B cell (primary cell): ENCODE data around the gene PDPR. TPM values are rescaled to one million over a fixed set of nuclear protein-coding genes. Genes with fewer than 3 reads are reported as not detected.

Source experiments
- ATAC-seq: fragments of 200-7000 bp; cut with Tn5 transposase; one replicate; pipeline ENCODE4 v1.10.0; 2021; ENCODE audit warnings: low read depth, mild to moderate bottlenecking, moderate number of reproducible peaks, moderate library complexity
- CTCF ChIA-PET: fragments of 350-600 bp; sonication (Branson Sonifier 250); formaldehyde crosslinking; loops from one replicate; lab custom pipeline; 2021; ENCODE audit warnings: antibody characterized with exemption, inconsistent platforms; lab: Charles Lee
- POLR2A ChIA-PET: fragments of 350-600 bp; sonication (Branson Sonifier 250); formaldehyde crosslinking; loops from one replicate; lab custom pipeline; 2021; ENCODE audit warnings: antibody characterized with exemption; lab: Charles Lee
- DNase-seq: peaks from one replicate; pipeline ENCODE4 v3.0.0; 2013
- H2AFZ ChIP-seq: 2 replicates; pipeline ENCODE4 v1.6.1; 2012; ENCODE audit warnings: mild to moderate bottlenecking, low read depth, low read length; ENCODE audit not compliant: insufficient read depth, poor library complexity, severe bottlenecking
- H3K27ac ChIP-seq, 2 donors: 1 replicate in 1 of 2; 2 replicates in 1 of 2; pipeline ENCODE4 v1.5.1; 2012 to 2013; ENCODE audit warnings: low read length in 2 of 2, mild to moderate bottlenecking in 2 of 2, moderate library complexity in 1 of 2
- H3K27me3 ChIP-seq, 4 experiments: fragments of 200-600 bp in 1 of 4; sonication (generic) in 1 of 4; replicated peaks in 1 of 4; 1 replicate in 2 of 4; 2 replicates in 2 of 4; pipeline versions ENCODE4 v1.6.1 to v1.7.0; 2013 to 2016; ENCODE audit warnings: low read length in 3 of 4, mild to moderate bottlenecking in 2 of 4, mixed read lengths in 1 of 4, moderate library complexity in 1 of 4; ENCODE audit not compliant: insufficient read depth in 4 of 4, control insufficient read depth in 3 of 4; ENCODE audit errors: control extremely low read depth in 1 of 4
- H3K36me3 ChIP-seq, 2 experiments: replicated peaks in 1 of 2; 1 replicate in 1 of 2; 2 replicates in 1 of 2; pipeline versions ENCODE4 v1.6.1 to v1.7.1; 2013; ENCODE audit warnings: low read length in 1 of 2; ENCODE audit not compliant: insufficient read depth in 2 of 2, control insufficient read depth in 1 of 2; ENCODE audit errors: control extremely low read depth in 1 of 2, extremely low read depth in 1 of 2
- H3K4me1 ChIP-seq, 2 donors: fragments of 200-600 bp in 1 of 2; sonication (generic) in 1 of 2; 1 replicate in 1 of 2; 2 replicates in 1 of 2; pipeline versions ENCODE4 v1.5.1 to v1.6.1; 2013 to 2017; ENCODE audit warnings: low read length in 2 of 2; ENCODE audit not compliant: control insufficient read depth in 2 of 2, insufficient read depth in 2 of 2
- H3K4me2 ChIP-seq: replicated peaks from 2 replicates; pipeline ENCODE3; 2012; ENCODE audit warnings: mild to moderate bottlenecking, low read depth, low read length; ENCODE audit not compliant: poor library complexity, severe bottlenecking
- H3K4me3 ChIP-seq, 5 experiments: fragments of 200-600 bp in 1 of 5; sonication (generic) in 1 of 5; 1 replicate in 3 of 5; 2 replicates in 2 of 5; pipeline versions ENCODE4 v1.5.1 to v1.7.0; 2011 to 2016; ENCODE audit warnings: low read length in 4 of 5, mild to moderate bottlenecking in 4 of 5, low read depth in 2 of 5, control low read depth in 1 of 5, moderate library complexity in 1 of 5; ENCODE audit not compliant: insufficient read depth in 1 of 5; ENCODE audit errors: control extremely low read depth in 1 of 5, extremely low read depth in 1 of 5
- H3K79me2 ChIP-seq: fragments of 200-600 bp; sonication (generic); one replicate; pipeline ENCODE4 v1.6.0; 2016; ENCODE audit warnings: low read length; ENCODE audit not compliant: control insufficient read depth, insufficient read depth
- H3K9ac ChIP-seq: fragments of 200-600 bp; sonication (generic); 2 replicates; pipeline ENCODE4 v1.6.1; 2017; ENCODE audit warnings: mild to moderate bottlenecking, low read length, moderate library complexity
- H3K9me3 ChIP-seq, 3 donors: one replicate each; pipeline versions ENCODE4 v1.6.1 to v1.7.1; 2013; ENCODE audit warnings: low read length in 2 of 3; ENCODE audit not compliant: control insufficient read depth in 2 of 3, insufficient read depth in 1 of 3; ENCODE audit errors: control extremely low read depth in 1 of 3
- H4K20me1 ChIP-seq: 2 replicates; pipeline ENCODE4 v1.6.0; 2012; ENCODE audit warnings: mild to moderate bottlenecking, low read length; ENCODE audit not compliant: insufficient read depth, control insufficient read depth, poor library complexity, severe bottlenecking
- H3K27ac Mint-ChIP-seq: one replicate; pipeline ENCODE4 v1.8.0; 2021; ENCODE audit warnings: mixed read lengths
- H3K27me3 Mint-ChIP-seq: one replicate; pipeline ENCODE4 v1.8.0; 2021; ENCODE audit warnings: mixed read lengths
- H3K4me1 Mint-ChIP-seq: one replicate; pipeline ENCODE4 v1.8.0; 2021; ENCODE audit warnings: mixed read lengths
- H3K4me3 Mint-ChIP-seq: one replicate; pipeline ENCODE4 v1.8.0; 2021; ENCODE audit warnings: mixed read lengths
- H3K9me3 Mint-ChIP-seq: one replicate; pipeline ENCODE4 v1.8.0; 2022; ENCODE audit warnings: mixed read lengths; ENCODE audit not compliant: insufficient read depth
- EZH2 ChIP-seq: IDR thresholded peaks from 2 replicates; pipeline ENCODE4 v1.6.1; 2012; ENCODE audit warnings: borderline replicate concordance, low read depth, mild to moderate bottlenecking, moderate library complexity, low read length; ENCODE audit not compliant: insufficient read depth, poor library complexity, severe bottlenecking
- WGBS: methylation state at CpG from one replicate; pipeline ENCODE4 v1.1.5; 2013; ENCODE audit warnings: missing lambda C conversion rate; ENCODE audit not compliant: insufficient coverage; 5-methylcytosine and 5-hydroxymethylcytosine counted together
- intact Hi-C: fragments of 100-400 bp; cut with micrococcal nuclease; formaldehyde crosslinking; loops from one replicate; pipeline ENCODE4 v1.10.0; 2022
- polyA plus RNA-seq: library from polyadenylated mRNA; depleted of rRNA; stranded (reverse); fragments of >200 nt; gene quantifications from 2 replicates; pipeline ENCODE4 v1.2.3, GENCODE V29; 2012
- total RNA-seq, 2 donors: library from RNA; stranded (reverse); fragments of 120-200 nt in 1 of 2; gene quantifications; 1 replicate in 1 of 2; 2 replicates in 1 of 2; pipeline versions ENCODE4 v1.2.3 to v1.2.4, GENCODE V29; 2013 to 2022
- TF ChIP-seq, protein P1 (sequence below): fragments of 200-600 bp; IDR thresholded peaks from one replicate; pipeline ENCODE4 v1.8.0; 2022; ENCODE audit warnings: antibody characterized with exemption, mild to moderate bottlenecking

Gene PDPR
- total and polyA plus RNA-seq, 2 donors (not counting 1 experiment from before 2014, with no cell fraction given) = 14.7 to 28.3 TPM

GRCh38 chr16:70159355-70160348, 45.5 kb downstream of the PDPR start:
- no peak for ATAC-seq
- intact Hi-C loops = loop anchor here (10.0 kb wide), 2 partner anchors 105 to 495 kb away; no protein-coding TSS in a partner anchor

More at GRCh38 chr16:70159355-70160348, 45.5 kb downstream of the PDPR start:
- no peaks in the 10 kb centered on the region for H3K9me3 Mint-ChIP-seq
- Histone ChIP-seq H3K4me3 (no peak overlapping the region), H3K27ac (no peak overlapping the region), H3K36me3 (peaks cover 13 to 80% of the 10 kb centered on the region in 2 experiments), H3K79me2 (no peaks in the 10 kb centered on the region), H4K20me1 (no peaks in the 10 kb centered on the region), H3K4me2 (no peak overlapping the region), H2AFZ (no peak overlapping the region), H3K9me3 (no peaks in the 10 kb centered on the region), H3K9ac (no peak overlapping the region), H3K4me1 (no peaks in the 10 kb centered on the region), H3K27me3 (no peaks in the 10 kb centered on the region)
- no peak overlapping the region for H3K27ac Mint-ChIP-seq
- no peak overlapping the region for H3K4me3 Mint-ChIP-seq
- H3K27me3 Mint-ChIP-seq = no peaks in the 10 kb centered on the region
- WGBS = 95% methylated on average over 9 of the region's 9 CpGs
- no peak for DNase-seq
- CTCF ChIA-PET = interaction anchor here (1.1 kb wide), 1 partner anchor 10 kb away, joined by 9 read pairs; no protein-coding TSS in a partner anchor
- H3K4me1 Mint-ChIP-seq = no peaks in the 10 kb centered on the region
- TF ChIP-seq EZH2 = no peak
- TF ChIP-seq, protein P1, sequence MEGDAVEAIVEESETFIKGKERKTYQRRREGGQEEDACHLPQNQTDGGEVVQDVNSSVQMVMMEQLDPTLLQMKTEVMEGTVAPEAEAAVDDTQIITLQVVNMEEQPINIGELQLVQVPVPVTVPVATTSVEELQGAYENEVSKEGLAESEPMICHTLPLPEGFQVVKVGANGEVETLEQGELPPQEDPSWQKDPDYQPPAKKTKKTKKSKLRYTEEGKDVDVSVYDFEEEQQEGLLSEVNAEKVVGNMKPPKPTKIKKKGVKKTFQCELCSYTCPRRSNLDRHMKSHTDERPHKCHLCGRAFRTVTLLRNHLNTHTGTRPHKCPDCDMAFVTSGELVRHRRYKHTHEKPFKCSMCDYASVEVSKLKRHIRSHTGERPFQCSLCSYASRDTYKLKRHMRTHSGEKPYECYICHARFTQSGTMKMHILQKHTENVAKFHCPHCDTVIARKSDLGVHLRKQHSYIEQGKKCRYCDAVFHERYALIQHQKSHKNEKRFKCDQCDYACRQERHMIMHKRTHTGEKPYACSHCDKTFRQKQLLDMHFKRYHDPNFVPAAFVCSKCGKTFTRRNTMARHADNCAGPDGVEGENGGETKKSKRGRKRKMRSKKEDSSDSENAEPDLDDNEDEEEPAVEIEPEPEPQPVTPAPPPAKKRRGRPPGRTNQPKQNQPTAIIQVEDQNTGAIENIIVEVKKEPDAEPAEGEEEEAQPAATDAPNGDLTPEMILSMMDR = no peak
- POLR2A ChIA-PET = no interaction called here
